Breast epithelium (tissue), 3 donors: Measurements from ENCODE around the gene INTS1.

Source experiments
- CTCF ChIP-seq, 3 donors: fragments of 450-650 bp; IDR thresholded peaks; one replicate each; pipeline ENCODE4 v1.5.1; 2016 to 2017; ENCODE audit warnings: antibody characterized with exemption in 3 of 3, mild to moderate bottlenecking in 3 of 3, moderate library complexity in 3 of 3
- POLR2A ChIP-seq: fragments of 450-650 bp; IDR thresholded peaks from one replicate; pipeline ENCODE4 v1.6.1; 2016; ENCODE audit warnings: antibody characterized with exemption, mild to moderate bottlenecking, moderate library complexity

- TF ChIP-seq CTCF (IDR thresholded peaks at IDR 0.05) (no peak), POLR2A (no peak)
These were observed 12.0 kb downstream of the INTS1 start for GRCh38 chr7:1492221-1492620.
